NCI-H1436 treated with DMSO at 0.1 percent for 48 hours (cell line): Measurements from ENCODE around the gene M1AP.

Experiments used
- DNase-seq: peaks from one replicate; lab custom pipeline; 2025; lab: John Stamatoyannopoulos, UW

The M1AP gene

DNA sequence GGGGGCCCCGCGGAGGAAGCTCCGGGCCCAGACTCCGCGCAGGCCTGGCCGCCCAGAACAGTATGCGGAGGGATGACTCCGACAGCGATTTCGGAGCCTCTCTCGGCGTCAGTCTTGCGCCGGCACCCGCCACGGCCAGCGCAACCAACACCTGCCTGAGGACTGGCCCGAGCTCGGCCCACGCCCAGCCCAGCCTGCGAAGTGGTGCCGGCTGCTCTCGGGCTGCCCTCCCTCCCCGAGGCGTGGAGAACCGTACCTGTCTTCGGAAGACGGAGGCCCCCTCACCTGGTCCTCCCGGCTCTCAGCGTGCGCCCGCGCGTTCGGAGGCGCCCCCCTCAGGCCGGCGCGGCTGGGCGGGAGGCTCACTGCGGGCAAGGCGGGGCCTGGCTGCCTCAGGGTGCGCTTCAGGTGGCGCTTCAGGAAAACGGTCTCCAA lies at the start of gene M1AP:
M1AP (minus strand) TSS at position 322 of the 435 bp plus-strand sequence. CDS start 8,055 bp downstream, outside the sequence.
- DNase-seq = no peak

GRCh38 chr2:74696829-74697228 lies 48.7 kb upstream of the M1AP start:
- DNase-seq = no peak

- DNase-seq = no peak
Observed at GRCh38 chr2:74695663-74696062, 47.5 kb upstream of the M1AP start.

DNA sequence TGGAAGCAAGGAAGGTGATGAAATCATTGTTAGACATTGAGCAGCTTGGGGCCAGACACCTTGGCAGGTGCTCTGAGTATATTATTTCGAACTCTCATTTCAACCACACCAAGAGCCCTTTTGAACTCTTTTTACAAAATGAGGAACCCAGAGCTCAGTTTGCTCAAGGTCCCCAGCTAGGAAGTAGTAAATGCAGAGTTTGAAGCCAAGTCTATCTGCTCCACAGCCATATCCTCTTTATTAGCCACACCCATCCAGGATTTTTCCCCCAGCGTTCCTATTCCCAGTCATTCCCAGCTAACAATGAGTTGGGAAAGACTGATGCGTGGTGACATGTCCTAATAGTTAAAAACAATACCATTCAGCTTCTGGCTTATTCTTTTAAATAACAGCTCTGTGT lies 46.2 kb upstream of the M1AP start:
- DNase-seq = no peak

DNA sequence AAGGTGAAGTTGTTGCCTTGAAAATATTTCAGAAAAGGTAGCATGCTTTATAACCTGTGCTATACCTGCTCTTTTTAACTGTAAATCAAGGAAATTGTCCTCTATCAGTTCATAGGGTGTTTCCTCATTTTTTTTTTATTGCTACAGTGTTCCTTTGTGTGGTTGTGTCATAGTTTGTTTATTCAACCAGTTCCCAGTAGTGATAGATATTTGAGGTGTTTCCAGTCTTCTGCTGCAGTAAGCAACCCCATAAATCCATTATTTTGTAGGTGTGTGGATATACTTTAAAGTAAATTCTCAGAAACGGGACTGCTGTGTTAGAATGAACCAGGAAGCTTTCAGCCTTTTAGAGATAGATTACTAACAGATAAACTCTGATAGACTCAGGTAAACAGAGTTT lies 45.5 kb upstream of the M1AP start:
- DNase-seq = no peak

- no peak for DNase-seq
Observed at GRCh38 chr2:74693213-74693612, 45.1 kb upstream of the M1AP start.

GRCh38 chr2:74691929-74692328 lies 43.8 kb upstream of the M1AP start:
- no peak for DNase-seq

GRCh38 chr2:74690571-74690970 lies 42.4 kb upstream of the M1AP start:
- no peak for DNase-seq

DNA sequence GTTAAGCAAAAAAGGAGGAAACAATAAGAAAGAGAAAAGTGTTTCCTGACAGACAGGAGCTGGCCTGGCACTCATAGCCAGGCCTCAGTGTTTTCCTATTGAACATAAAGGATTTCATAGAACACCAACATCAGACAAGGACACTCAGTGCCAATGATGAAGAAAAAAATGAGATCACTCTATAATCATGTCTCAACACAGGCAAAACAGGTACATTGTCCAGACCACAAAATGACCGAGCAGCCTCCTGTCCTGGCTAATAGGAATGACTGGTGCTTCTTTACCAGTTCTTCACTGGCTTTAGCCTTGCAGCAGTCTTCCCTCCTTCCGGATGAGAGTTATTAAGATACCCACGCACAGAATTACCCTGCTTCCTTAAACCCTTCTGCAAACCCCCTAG lies 41.5 kb upstream of the M1AP start:
- DNase-seq = no peak

GRCh38 chr2:74688881-74689280 lies 40.8 kb upstream of the M1AP start:
- DNase-seq = no peak

GRCh38 chr2:74685408-74685807 lies 37.3 kb upstream of the M1AP start:
- no peak for DNase-seq

- no peak for DNase-seq
Observed at GRCh38 chr2:74682501-74682900, 34.4 kb upstream of the M1AP start.

DNA sequence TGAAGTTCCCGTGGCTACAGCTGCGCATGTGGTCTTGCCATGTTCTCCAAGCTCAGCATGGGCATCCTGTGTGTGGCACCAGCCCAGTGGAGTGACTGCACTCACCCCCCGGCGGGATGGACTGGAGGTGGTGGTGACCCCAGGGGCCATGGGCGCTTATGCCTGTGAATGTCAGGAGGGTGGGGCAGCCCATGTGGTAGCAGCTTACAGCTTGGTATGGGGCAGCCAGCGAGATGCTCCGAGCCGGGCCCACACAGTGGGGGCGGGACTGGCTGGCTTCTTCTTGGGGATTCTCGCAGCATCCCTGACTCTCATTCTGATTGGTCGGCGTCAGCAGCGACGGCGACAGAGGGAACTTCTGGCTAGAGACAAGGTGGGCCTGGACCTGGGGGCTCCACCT lies 31.5 kb upstream of the M1AP start:
- DNase-seq = no peak

DNA sequence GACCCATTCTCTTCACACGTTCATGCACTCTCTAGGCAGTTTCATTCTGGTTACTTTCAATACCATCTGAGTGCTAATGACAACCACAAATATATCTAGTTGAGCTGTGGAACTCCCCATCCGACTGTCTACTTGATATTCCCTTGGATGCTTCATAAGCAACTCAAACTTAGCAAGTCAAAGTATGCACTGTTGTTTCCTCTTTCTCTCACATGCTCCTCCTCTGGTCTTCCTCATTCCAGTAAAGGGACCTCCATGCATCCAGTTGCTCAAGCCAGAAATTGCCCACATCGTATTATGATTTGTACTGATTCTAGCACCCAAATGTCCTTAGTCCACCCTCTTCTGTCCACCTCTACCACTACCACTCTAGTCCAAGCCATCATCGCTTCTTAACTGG lies 28.2 kb upstream of the M1AP start:
- DNase-seq = no peak

DNA sequence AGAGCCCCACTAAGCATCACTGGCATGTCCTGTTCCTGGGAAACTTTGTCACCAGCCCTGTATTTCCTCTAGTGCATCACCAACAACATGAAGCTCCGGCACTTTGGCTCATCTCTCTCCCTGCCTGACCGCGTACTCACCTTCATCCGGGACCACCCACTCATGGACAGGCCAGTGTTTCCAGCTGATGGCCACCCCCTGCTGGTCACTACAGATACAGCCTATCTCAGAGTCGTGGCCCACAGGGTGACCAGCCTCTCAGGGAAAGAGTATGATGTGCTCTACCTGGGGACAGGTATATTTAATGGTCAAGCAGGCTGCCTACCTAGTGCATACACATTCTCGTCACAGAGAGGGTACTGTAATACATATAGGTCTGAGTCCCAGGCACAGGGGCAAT lies 27.0 kb upstream of the M1AP start:
- DNase-seq = no peak

GRCh38 chr2:74673826-74674528 lies 25.8 kb upstream of the M1AP start:
- DNase-seq = no peak

- DNase-seq = no peak
Observed at GRCh38 chr2:74671479-74671878, 23.3 kb upstream of the M1AP start.

DNA sequence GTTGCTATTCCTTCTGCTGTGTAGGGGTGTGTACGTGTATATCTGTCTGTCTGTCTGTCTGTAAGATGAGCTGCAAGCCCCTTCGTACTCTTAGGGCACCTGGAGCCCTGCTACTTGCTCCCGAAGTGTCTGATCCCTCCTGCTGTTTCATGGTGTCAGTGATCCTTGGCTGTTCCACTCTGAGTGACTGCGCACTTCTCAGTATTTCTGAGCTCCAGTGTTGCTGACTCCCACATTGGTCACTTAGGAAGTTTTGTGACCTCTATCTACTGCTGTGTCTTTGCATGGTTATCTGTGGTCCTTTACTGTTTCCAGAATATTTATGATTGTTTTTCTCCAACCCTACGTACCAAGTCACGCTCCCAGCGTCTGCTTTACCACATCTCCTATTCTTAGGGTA lies 22.1 kb upstream of the M1AP start:
- DNase-seq = no peak

DNA sequence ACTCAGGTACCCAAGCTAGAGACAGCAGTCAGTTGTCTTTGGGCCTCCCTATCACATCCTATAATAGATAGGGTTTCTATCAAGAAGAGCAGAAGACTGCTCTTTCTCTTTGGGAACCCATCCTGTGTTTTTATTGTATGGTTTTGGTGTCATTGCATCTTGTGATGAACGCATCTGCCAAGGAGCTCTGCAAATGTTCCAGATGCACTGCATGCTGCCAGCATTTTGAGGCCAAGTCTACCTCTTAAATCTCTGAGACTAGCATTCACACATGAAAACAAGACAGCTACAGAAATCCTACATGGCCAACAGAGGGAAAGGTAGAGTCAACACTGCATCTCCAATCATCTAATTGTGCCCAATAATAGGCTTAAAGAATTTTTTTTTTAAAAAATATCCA lies 20.0 kb upstream of the M1AP start:
- DNase-seq = no peak

DNA sequence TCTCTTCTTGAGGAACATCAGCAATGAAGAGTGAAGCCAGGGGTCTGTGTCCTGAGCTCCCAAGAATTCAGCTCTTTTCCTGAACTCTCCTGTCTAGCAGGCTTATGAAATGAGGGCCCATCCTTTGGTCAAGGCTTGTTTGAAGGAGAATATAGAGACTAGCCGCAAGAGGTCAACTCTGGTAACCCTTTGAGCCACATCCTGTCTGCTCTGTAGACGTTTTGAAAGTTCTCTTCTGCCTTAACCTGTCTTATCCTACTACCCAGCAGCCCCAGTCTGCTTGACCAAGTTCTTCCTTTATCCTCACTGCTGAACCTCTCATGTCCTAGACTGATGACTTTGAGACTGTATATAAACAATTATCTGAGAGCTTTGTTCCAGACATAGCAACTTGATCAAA lies 11.3 kb upstream of the M1AP start:
- no peak for DNase-seq

DNA sequence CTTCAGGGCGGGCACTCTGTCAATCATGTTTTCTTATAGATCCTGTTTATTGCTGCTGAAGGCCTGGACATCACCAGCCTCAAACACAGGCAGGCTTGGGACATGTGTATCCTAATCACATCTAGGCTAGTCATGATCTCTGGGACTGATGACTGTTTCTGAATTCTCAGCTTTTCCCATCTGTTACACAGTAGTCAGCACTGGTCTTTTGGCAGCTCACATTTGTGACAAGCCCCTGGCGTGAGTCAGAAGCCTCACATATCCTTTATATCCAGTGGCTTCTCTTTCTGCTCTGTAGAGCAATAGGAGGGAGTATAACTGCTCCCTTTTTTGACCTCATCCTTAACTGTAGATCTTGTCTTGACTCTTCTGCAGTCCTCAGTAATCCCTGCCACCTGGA lies 10.4 kb upstream of the M1AP start:
- no peak for DNase-seq

GRCh38 chr2:74655579-74655978 lies 7.4 kb upstream of the M1AP start:
- no peak for DNase-seq

DNA sequence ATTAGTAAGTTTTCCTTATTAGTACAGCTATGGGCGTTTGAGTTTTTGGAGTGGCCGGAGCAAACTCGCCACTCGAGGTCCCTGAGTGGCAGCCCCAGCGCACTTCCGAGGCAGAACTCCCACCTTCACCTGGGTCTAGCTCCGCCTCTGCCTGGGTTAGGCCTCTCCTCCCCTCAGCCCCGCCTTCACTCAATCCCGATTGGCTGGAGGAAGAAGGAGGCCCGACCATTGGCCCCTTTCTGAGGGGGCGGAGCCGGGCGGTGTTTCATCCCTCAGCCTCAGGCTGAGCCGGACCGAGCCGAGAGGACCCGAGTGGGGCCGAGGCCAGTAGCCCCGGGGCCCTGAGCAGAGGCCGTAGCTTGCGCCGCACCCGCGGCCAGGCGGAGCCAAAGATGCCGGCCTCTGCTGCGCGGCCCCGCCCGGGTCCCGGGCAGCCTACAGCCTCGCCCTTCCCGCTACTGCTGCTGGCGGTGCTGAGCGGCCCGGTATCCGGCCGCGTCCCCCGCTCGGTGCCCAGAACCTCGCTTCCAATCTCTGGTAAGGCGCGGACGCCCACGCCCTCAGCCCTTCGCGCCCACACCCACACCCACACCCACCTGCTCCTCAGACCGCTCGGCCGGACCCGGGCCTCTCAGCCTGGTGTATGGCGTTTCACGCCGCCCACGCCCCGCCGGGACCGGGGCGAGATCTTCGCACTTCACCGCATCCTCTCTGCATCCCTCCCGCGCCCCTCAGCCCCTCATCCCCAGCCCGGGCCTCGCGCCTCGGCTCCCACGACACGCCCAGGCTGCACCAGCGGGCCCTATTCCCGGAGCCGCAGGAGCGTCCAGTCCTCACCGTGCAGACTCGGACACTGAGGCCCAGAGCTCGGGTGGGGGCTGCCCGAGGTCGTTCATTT lies 6.1 kb upstream of the M1AP start, which contains the start of gene SEMA4F:
SEMA4F (plus strand) TSS at position 263 of the 898 bp plus-strand sequence; CDS start at position 393, 130 bp downstream.
- peak; percentile 90 for DNase-seq
